LoVo (cell line): ENCODE data around the gene CDH13.

Source experiments
- DNase-seq: peaks from one replicate; pipeline ENCODE4 v3.0.0-alpha.2; 2016; ENCODE audit warnings: low spot score

CDH13 gene

GRCh38 chr16:83579436-83579835 lies 952.7 kb downstream of the CDH13 start:
- no peak for DNase-seq

- DNase-seq: no peak
These were observed 954.3 kb downstream of the CDH13 start for GRCh38 chr16:83581082-83581481.

GRCh38 chr16:83581994-83582747 lies 955.4 kb downstream of the CDH13 start:
- DNase-seq: no peak

GRCh38 chr16:83586036-83586435 lies 959.3 kb downstream of the CDH13 start:
- no peak for DNase-seq

GRCh38 chr16:83586461-83587200 lies 959.9 kb downstream of the CDH13 start:
- no peak for DNase-seq

GRCh38 chr16:83587201-83587600 lies 960.4 kb downstream of the CDH13 start:
- DNase-seq: no peak

- no peak for DNase-seq
These were observed 961.3 kb downstream of the CDH13 start for GRCh38 chr16:83588070-83588469.

- no peak for DNase-seq
These were observed 962.8 kb downstream of the CDH13 start for GRCh38 chr16:83589576-83589975.

- DNase-seq: no peak
These were observed 966.0 kb downstream of the CDH13 start for GRCh38 chr16:83592778-83593177.

GRCh38 chr16:83599789-83600462 lies 973.2 kb downstream of the CDH13 start:
- no peak for DNase-seq

- no peak for DNase-seq
These were observed 976.3 kb downstream of the CDH13 start for GRCh38 chr16:83602761-83603722.

GRCh38 chr16:83603723-83604570 lies 977.2 kb downstream of the CDH13 start:
- DNase-seq: no peak

GRCh38 chr16:83606486-83607030 lies 979.8 kb downstream of the CDH13 start:
- DNase-seq: no peak

GRCh38 chr16:83609178-83609577 lies 982.4 kb downstream of the CDH13 start:
- DNase-seq: no peak

- DNase-seq: no peak
These were observed 988.6 kb downstream of the CDH13 start for GRCh38 chr16:83615141-83615952.

GRCh38 chr16:83615953-83616350 lies 989.2 kb downstream of the CDH13 start:
- DNase-seq: no peak

- DNase-seq: no peak
These were observed 992.8 kb downstream of the CDH13 start for GRCh38 chr16:83619381-83620150.

- no peak for DNase-seq
These were observed 995.2 kb downstream of the CDH13 start for GRCh38 chr16:83622010-83622409.
